Cardiac septum (tissue), 1 donor: ENCODE data around the gene FAR1. TPM values are rescaled to one million over a fixed set of nuclear protein-coding genes. Genes with fewer than 3 reads are reported as not detected.
"Not testable (repeated sequence)": the region's sequence is repeated elsewhere in the genome, so short reads cannot be mapped to it uniquely, and the experiment has no call there.

Experiments used
- DNase-seq: peaks from one replicate; pipeline ENCODE4 v3.0.0-alpha.2; 2020; ENCODE audit warnings: low spot score
- intact Hi-C: fragments of 100-400 bp; cut with DNase I; formaldehyde crosslinking; loops from one replicate; pipeline ENCODE4 v1.14.0; 2022
- long read RNA-seq: library from polyadenylated mRNA; unstranded; transcript quantifications from one replicate; pipeline ENCODE4 v2.0.0, GENCODE V29; 2021
- total RNA-seq: library from RNA; stranded (reverse); fragmentation: NEBNext Ultra II Directional; extraction: Animal tissue kit (Norgen Biotek cat#: 25700); gene quantifications from one replicate; pipeline ENCODE4 v1.2.1, GENCODE V29; 2021
- donor health status: DM: no; HTN: no; CAD: no.

The FAR1 gene, protein sequence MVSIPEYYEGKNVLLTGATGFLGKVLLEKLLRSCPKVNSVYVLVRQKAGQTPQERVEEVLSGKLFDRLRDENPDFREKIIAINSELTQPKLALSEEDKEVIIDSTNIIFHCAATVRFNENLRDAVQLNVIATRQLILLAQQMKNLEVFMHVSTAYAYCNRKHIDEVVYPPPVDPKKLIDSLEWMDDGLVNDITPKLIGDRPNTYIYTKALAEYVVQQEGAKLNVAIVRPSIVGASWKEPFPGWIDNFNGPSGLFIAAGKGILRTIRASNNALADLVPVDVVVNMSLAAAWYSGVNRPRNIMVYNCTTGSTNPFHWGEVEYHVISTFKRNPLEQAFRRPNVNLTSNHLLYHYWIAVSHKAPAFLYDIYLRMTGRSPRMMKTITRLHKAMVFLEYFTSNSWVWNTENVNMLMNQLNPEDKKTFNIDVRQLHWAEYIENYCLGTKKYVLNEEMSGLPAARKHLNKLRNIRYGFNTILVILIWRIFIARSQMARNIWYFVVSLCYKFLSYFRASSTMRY
- 40.9 TPM for total RNA-seq
- long read RNA-seq, full-length matches to known transcripts = 30 of 33 reads
- long read RNA-seq, partial matches to known transcripts = 2 of 33 reads
- long read RNA-seq, other reads (novel, unspliced or antisense) = 1 of 33 reads

GRCh38 chr11:13668102-13668956, at the start of gene FAR1:
Gene FAR1, plus strand, starts transcription at chr11:13668668. Its CDS starts 26,098 bp downstream, at chr11:13694766.
- peak; percentile 99 for DNase-seq
- intact Hi-C loops = loop anchor here (2.0 kb wide), 1 partner anchor 206 kb away; the partner anchor contains the start of gene BTBD10

DNA sequence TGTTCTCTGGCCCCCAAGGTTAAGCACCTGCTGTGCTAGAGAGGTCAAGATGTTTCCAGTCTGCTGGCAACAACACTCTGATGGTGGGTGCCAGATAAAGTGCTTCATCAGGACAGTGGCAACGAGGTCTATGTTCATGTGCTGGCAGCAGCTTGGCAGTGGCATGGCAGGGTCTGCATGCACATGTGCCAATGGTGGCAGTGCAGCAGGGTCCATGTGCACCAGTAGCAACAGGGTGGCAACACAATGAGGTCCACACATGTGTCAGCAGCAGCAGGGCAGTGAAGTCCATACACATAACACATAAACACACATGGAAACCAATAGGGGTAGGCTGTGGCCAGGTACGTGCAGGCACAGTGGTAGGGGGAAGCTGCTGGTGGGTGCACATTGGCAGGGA, 48.4 kb upstream of the FAR1 start:
- intact Hi-C loops = no loop called here
- DNase-seq = no peak

DNA sequence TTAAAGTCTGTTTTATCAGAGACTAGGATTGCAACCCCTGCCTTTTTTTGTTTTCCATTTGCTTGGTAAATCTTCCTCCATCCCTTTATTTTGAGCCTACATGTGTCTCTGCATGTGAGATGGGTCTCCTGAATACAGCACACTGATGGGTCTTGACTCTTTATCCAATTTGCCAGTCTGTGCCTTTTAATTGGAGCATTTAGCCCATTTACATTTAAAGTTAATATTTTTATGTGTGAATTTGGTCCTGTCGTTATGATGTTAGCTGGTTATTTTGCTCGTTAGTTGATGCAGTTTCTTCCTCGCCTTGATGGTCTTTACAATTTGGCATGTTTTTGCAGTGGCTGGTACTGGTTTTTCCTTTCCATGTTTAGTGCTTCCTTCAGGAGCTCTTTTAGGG, 41.6 kb upstream of the FAR1 start:
- DNase-seq, intact Hi-C loops: not testable (repeated sequence)

DNA sequence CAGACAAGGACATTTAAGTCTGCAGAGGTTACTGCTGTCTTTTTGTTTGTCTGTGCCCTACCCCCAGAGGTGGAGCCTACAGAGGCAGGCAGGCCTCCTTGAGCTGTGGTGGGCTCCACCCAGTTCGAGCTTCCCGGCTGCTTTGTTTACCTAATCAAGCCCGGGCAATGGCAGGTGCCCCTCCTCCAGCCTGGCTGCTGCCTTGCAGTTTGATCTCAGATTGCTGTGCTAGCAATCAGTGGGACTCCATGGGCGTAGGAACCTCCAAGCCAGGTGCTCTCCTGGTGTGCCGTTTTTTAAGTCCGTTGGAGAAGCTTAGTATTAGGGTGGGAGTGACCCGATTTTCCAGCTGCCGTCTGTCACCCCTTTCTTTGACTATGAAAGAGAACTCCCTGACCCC, 39.8 kb upstream of the FAR1 start:
- DNase-seq, intact Hi-C loops: not testable (repeated sequence)

GRCh38 chr11:13629779-13630178, 38.7 kb upstream of the FAR1 start:
- DNase-seq = no peak
- intact Hi-C loops = no loop called here

- DNase-seq = no peak
- intact Hi-C loops = no loop called here
These were observed 33.2 kb upstream of the FAR1 start for GRCh38 chr11:13635290-13635689.

DNA sequence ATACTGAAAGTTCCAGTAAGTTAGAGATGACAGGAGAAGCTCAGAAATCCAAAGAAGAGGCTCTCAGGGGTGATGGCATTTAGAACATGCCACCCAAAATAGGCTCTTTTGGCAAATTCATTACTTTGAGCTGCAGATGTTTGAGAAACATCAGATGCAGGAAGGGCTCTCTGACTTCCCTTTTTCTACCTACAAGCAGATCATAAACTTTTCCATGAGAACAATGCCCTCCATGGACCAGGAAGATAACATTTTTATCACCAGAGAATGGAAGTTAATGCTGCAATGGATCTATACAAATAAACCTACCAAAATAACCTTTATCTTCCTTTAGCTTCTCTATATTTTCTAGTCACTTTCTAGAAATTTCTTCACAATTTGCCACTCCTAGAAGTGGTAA, 32.7 kb upstream of the FAR1 start:
- intact Hi-C loops = no loop called here
- no peak for DNase-seq

- no peak for DNase-seq
- intact Hi-C loops = no loop called here
These were observed 31.1 kb upstream of the FAR1 start for GRCh38 chr11:13637125-13638069.

GRCh38 chr11:13638422-13638821, 30.0 kb upstream of the FAR1 start:
- DNase-seq = no peak
- intact Hi-C loops = no loop called here

DNA sequence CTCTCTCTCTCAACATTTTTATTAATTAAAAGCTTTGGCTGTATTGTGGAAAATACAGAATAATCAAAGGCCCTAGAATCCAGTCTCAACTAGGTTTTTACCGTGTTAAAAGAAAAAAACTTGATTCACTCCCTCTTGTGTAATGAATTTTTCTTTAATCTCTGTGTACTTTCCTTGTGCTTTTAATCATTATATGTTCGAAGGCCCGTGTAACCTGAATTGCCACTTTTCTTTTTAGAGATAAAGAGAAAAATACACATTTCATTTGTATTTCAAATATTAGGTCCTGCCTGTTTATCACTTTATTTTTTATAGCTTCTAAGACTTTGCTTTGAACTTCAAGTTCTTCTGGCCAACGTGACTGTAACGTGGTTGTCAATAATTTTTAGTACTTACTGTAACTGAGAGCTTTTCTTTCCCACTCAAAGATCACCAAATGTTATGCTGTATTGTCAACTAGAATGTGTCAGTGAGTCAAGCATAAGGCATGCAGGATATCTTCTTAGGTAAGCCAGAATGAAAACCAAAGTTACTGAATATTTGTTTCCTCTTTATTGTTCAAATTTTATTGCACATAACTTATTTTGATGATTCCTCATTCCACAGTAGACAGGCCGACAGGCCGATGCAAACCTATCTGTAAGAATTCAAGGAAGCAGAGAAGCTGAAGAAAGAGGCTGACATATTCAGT, 23.3 kb upstream of the FAR1 start:
- DNase-seq = no peak
- intact Hi-C loops = no loop called here

GRCh38 chr11:13647391-13647790, 21.1 kb upstream of the FAR1 start:
- intact Hi-C loops = no loop called here
- DNase-seq = no peak

DNA sequence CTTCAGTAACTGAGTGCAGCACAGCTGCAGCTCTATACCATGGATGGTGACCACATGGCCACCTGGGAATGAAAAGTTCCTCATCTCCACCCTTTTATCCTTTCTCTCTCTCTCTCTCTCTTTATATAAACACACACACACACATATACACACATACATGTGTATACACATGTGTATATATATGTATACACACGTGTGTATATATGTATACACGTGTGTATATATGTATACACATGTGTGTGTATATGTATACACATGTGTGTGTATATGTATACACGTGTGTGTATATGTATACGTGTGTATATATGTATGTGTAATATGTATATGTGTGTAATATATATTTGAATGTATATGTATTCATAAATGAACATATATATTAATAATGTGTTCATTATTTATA, 18.8 kb upstream of the FAR1 start:
- DNase-seq = no peak
- intact Hi-C loops = no loop called here

DNA sequence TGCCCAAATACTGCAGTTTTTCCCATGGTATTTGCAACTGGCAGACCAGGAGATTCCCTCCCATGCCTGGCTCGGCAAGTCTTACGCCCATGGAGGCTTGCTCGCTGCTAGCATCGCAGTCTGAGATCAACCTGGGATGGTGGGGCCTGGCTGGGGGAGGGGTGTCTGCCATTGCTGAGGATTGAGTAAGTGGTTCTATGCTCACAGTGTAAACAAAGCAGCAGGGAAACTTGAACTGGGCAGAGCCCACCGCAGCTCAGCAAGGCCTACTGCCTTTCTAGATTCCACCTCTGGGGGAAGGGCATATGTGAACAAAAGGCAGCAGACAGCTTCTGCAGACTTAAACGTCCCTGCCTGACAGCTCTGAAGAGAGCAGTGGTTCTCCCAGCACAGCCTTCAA, 17.0 kb upstream of the FAR1 start:
- intact Hi-C loops, DNase-seq: not testable (repeated sequence)

- DNase-seq = no peak
- intact Hi-C loops = no loop called here
These were observed 7.3 kb upstream of the FAR1 start for GRCh38 chr11:13661074-13661623.

GRCh38 chr11:13663631-13664071, 4.8 kb upstream of the FAR1 start:
- no peak for DNase-seq
- intact Hi-C loops = no loop called here

- no peak for DNase-seq
- intact Hi-C loops = no loop called here
These were observed 4.1 kb upstream of the FAR1 start for GRCh38 chr11:13664351-13664750.

DNA sequence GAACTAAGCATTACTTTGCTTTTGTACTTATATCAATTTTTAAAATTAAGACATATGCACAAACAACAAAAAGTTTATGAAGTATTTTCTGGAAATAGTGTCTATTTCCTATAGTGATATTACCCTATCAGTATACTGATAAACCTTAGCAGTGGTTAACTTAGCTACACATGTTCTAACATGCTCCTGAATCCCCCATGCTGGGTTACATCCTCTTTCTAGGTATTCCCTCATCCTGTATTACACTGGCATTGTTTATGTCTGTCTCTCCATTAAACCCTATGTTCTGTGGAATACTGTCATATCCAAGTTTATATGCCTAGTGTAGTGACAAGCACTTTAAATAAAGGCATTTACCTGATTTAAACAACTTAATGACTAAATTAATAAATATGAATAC, 1.8 kb upstream of the FAR1 start:
- DNase-seq = no peak
- intact Hi-C loops = no loop called here

DNA sequence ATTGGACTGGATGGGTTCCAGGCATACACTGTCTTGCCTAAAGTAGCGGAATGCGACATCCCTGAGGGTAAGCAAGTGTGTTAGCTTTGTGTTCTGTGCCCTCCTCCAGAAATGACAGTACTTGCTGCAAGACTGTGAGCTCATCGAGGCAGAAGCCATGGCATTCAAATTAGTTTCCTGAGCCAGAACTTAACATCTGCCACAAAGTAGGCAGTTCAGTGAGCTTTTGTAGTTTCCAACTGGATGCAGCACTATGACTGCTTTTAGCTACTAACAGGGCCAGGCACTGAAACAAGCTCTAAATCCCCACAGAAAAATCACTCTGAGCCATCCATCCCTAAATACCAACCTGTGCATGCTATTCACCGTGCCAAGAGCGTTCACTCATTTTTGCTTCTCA, 1.2 kb upstream of the FAR1 start:
- intact Hi-C loops = no loop called here
- no peak for DNase-seq
